ENCODE results near the gene PARD3.

PARD3 gene

DNA sequence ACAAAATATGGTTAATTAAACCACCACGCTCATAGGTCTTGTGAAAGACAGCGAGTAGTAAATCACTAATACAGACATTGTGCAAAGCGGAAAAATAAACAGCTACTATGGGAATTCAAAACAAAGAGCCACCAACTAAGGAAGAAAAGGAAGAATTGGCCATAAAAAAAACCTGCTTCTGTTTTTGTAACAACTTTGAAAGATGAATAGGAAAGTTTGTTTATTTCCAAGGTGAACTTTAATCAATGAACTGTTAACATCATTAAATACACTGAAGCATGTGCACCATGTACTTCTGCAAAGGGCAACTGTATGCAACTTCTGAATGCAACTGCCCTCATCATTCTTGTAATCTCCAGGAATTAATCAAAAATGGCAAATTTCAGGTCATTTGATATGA lies 651.1 kb downstream of the PARD3 start:
- FAIRE-seq, result no peak
- no peak for DNase-seq (ENCODE audit: insufficient read length, low spot score)
- TF ChIP-seq, protein P1, sequence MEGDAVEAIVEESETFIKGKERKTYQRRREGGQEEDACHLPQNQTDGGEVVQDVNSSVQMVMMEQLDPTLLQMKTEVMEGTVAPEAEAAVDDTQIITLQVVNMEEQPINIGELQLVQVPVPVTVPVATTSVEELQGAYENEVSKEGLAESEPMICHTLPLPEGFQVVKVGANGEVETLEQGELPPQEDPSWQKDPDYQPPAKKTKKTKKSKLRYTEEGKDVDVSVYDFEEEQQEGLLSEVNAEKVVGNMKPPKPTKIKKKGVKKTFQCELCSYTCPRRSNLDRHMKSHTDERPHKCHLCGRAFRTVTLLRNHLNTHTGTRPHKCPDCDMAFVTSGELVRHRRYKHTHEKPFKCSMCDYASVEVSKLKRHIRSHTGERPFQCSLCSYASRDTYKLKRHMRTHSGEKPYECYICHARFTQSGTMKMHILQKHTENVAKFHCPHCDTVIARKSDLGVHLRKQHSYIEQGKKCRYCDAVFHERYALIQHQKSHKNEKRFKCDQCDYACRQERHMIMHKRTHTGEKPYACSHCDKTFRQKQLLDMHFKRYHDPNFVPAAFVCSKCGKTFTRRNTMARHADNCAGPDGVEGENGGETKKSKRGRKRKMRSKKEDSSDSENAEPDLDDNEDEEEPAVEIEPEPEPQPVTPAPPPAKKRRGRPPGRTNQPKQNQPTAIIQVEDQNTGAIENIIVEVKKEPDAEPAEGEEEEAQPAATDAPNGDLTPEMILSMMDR (IDR thresholded peaks at IDR 0.05; ENCODE audit: insufficient read depth, missing control alignments), result no peak

DNA sequence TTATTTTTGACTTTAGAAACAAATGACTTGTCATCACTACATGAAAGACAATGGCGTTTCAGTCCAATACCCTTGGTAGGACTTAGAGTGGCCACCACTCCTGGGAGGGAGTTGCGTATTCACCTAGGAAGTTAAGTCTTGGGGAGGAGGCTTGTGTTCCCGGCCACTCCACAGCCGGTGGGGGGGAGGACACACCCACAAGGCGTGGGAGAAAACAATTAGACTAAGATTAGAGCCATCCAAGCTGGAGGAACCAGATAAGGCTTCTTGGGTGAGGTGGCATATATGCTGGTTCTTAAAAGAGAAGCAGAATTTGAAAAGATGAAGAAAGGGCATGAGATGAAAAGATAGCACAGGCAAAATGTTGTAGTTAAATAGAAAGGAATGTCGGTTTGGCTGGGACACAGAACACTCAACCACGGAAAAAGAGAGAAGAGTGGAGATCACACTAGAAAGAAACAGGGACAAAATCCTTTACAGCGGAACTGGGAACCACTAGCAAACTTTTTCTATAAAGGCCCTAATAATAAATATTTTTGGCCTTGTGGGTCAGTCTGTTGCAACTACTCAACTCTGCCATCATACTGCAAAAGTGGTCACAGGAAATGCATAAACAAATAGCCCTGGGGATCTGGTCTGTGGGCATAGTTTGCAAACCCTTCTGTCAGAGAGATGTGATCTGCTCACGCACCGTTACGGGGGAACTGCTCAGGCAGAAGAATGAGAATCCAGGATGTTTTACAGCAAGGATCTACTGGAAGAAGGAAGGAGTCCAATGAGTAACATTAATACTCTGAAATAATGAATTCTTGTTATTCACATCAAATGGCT lies 651.8 kb downstream of the PARD3 start:
- FAIRE-seq (no peak), DNase-seq (ENCODE audit: insufficient read length, low spot score) (no peak)
- TF ChIP-seq, protein P1 (IDR thresholded peaks at IDR 0.05; ENCODE audit: insufficient read depth, missing control alignments), result no peak

GRCh38 chr10:34161777-34162370 lies 653.2 kb downstream of the PARD3 start:
- DNase-seq (ENCODE audit: insufficient read length, low spot score) (no peak), FAIRE-seq (no peak)
- TF ChIP-seq, protein P1 (IDR thresholded peaks at IDR 0.05; ENCODE audit: insufficient read depth, missing control alignments), result no peak

DNA sequence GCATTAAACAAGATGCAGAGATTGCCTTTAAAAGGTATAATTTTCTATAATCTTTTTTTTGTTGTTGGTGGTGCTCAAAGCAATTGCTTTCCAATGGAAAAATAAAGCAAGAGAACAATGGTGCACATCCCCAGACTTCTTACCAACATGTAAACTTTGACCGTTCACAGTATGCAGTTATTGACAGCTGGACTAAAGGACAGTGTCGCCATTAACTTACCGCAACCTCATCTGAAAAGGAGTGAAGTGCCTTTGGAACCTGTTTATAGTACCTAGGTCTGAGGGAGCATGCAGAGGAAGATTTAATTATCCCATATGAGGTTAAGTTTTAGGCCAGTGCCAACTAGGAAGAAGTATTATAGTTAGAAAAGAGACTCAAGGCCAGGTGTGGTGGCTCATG lies 654.5 kb downstream of the PARD3 start:
- TF ChIP-seq, protein P1 (IDR thresholded peaks at IDR 0.05; ENCODE audit: insufficient read depth, missing control alignments), result no peak

DNA sequence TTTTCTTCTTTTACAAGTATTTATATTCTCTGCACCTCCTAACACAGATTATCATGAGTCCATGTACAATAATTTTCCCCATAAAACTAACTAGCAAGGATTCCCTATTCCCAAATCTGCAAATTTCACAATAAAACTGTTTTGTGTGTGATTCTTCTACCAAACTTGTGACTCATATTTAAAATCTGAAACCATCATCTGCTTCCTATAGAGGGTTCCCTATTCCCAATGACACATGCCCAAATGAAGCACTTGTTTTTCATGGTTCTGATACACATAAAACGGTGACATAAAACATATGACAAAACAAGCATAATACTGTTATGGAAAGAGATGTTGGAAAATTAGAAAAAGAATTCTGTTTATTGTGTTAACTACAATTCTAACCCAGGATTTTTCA lies 657.6 kb downstream of the PARD3 start:
- DNase-seq (ENCODE audit: insufficient read length, low spot score) (no peak), FAIRE-seq (no peak)

More for the DNA sequence above, 654.5 kb downstream of the PARD3 start:
- FAIRE-seq (no peak), DNase-seq (ENCODE audit: insufficient read length, low spot score) (no peak)

DNA sequence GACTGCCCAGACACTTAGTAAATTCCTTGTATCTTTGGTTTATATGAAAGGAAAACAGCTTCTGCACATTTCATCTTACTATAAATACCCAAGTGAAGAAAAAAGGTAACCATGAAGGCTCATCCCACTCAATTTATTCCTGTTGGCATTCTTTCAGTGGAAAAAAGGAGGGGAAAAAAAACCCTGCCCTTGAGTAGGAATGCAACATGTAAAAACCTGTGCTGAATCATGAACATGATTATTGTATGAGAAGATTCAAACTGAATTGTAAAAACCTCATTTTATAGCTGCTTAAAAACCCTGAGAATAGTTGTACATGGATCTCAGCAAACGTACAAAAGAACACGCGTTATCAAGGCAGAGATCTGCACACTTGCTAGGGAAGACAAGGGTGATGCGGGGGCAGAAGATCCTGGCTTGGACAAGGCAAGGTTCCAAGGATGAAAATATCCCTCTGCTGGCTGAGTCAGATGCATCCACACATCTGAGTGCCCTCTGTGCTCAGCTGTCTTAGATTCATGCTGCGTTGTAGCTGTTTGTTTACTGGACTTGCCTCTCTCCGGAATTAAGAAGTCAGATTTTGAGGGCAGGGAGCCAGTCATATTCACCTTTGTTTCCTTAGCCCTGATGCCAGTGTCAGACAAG lies 658.2 kb downstream of the PARD3 start:
- DNase-seq (ENCODE audit: insufficient read length, low spot score), result no peak
- TF ChIP-seq, protein P1 (IDR thresholded peaks at IDR 0.05; ENCODE audit: insufficient read depth, missing control alignments), result no peak
- FAIRE-seq, result no peak

More for the DNA sequence above, 657.6 kb downstream of the PARD3 start:
- TF ChIP-seq, protein P1 (IDR thresholded peaks at IDR 0.05; ENCODE audit: insufficient read depth, missing control alignments), result no peak

Measured in D721Med (cell line).